Hematopoietic multipotent progenitor cell treated with erythropoietin and hydrocortisone succinate and interleukin-3 and kit ligand, for 4 days (in vitro differentiated cells): ENCODE data around the gene WDR73.
"Not testable (repeated sequence)": the region's sequence is repeated elsewhere in the genome, so short reads cannot be mapped to it uniquely, and the experiment has no call there.

ENCODE experiments used
- DNase-seq: peaks from one replicate; pipeline ENCODE4 v3.0.0-alpha.2; 2015

Gene WDR73

DNA sequence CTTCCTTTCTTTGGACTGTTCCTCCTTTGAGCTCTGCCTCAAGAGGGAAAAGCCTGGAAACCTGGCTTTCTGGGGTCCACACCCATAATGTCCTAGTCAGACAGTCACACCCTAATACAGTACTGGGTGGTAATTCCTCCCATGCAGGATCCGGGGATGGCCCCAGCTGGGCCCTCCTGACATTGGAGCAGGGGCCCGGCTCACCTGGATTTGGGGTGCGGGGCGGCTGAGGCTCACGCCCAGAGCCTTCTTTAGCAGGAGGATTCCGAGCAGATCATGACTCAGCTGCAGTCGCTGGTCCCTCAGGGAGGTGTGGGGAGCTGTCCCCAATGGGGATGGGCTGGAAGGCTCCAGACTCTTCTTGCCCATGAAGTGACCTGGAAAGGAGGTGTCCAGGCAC, 2.9 kb upstream of the WDR73 start:
- DNase-seq: no peak

DNA sequence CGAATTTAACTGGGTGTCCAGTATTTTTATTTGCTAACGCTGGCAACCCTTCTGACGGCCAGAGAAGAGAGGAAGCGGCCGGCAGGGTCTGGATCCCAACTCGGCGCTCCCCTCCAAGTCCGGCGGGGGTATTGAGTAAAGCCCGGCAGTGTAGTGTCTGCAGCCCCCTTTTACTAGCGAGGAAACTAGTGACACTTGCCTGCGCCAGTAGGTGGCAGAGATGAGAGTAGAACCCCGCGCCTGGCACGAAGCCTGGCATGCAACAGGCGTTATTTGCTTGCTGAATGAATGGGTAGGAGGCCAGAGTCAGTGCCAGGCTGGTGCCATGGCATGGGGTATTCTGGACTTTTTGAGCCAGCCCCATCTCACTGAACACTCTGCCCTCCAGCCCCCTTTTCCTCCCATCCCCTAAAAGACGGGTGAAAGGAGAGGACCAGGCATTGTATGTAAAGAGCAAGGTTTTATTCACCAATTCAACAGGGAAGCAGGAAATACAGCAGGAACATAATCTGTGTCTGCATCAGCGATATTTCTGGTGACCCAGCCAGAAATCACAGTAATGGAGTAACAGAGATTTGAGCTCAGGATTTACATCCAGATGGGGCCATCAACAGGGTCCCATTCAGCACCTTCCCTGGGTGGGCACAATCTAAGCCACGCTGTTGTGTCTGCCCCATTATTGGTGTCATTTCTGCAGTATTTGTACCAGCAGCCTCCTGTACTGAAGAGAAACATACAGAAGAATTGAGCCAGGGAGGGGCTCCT, 788 bp upstream of the WDR73 start:
- DNase-seq: peak; percentile 96

DNA sequence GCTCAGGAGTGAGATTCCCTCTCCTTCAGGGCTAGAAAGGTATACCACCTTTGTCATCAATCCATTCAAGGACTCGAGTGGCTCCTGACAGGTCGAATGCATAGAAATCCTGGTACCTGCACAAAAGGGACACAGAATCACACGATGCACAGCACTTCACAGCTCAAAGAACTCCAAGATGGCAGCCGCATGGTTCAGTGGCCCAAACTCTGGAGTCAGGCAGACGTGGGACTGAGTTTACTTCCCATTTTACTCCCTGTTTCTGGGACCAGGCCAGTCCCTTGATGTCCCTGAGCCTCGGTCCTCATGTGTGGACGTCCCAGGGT, 536 bp downstream of the WDR73 start:
- DNase-seq: no peak

DNA sequence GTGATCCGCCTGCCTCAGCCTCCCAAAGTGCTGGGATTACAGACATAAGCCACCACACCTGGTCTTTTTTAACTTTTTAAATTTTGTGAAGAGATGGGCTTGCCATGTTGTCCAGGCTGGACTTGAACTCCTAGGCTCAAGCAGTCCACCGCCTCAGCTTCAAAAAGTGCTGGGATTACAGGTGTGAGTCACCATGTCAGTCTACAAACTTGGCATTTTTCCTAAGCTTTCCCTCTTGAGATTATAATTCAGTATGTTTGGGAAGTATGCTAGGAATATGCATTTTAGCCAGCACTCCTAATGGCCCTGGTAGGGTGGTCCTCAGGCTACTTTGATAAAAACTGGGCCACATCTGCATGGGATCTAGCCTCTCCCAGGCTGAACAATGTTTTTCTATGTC, 4.4 kb downstream of the WDR73 start:
- no peak for DNase-seq

DNA sequence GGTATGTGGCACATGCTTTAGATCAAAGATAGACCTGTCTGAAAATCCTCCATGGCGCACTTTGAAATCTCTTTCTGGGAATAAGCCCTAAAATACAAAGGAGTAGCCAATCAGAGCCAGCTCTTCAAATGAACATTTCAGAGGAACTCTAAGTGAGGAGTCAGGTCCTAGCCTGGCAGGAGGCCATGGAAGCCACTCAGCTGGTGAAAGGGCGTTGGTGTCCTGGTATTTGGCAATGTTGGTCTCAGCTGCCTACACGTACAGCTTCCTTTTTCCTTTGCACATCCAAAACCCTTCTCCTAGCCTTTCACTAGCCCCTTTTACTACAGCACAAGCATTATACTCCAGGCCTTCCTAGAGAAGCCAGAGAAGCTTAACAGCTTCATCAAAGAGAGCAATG, 5.5 kb downstream of the WDR73 start:
- DNase-seq: peak; percentile 37

DNA sequence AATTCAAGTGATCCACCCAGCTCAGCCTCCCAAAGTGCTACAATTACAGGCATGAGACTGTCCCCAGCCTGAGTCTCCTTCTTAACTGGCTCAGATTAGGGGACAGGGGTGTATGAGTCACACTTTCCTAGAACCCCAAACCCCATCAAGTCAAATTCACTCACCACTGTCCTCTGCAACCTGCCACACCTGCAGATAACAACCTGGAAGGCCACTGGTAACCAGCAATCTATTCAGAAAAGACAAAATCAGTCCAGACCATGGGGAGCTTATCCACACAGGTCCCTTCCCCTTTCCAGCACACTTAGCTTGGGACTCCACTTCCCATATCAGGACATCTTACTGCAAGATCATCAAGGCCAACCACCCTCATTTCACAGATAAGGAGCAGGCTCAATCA, 6.4 kb downstream of the WDR73 start:
- DNase-seq: no peak

DNA sequence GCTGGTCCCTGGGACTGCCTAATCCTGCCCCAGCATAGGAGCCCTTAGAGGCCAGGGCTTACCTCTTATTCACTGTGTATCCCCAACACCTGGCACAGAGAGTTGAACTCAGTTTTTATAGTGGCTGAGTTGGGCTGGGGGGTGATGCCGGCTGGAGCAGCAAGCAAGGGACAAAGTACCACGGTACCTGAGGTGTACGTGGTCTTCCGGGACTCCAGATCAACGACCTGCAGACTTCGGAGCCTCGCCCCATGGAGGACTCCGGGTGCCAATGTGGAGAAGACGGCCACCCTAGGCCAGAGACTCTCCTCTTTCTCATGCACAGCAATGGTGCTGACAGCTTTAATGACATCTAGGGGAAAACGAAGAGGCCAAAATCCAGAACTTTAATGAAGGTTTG, 8.1 kb downstream of the WDR73 start:
- no peak for DNase-seq

DNA sequence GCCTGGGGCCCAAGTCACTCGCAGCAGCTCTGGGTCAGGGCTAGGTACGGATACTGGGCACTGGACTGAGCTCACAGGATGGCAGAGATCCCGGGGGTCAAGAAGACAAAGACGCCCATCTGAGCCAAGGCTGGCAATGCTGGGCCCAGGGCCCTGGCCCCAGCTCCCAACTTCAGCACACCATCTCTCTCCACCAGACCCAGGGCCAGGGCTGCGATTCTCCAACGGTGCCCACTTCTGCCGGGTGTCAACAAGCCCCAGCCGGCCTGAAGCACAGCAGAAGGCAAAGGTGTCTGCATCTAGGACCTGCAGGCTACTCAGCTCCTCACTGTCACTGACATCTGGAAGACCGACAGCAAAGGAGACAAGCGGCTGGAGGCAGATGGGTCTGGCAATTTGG, 8.6 kb downstream of the WDR73 start:
- no peak for DNase-seq

DNA sequence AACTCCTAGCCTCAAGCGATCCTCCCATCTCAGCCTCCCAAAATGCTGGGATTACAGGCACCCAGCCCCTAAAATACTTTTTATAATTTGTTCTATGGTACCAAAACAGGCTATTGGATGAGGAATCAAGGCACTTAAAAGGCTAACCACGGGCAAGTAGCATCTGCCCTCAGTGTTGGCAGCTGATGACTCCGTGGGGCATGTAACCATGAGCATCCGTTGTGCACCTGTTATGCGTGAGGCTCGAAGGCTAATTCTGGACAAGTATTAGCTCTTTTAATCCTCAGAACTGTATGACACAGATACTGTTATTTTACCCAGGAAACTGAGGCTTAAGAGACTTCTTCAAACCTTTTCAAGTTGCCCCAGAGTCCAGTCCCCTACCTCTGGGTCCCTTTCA, 10.2 kb downstream of the WDR73 start:
- DNase-seq: no peak

DNA sequence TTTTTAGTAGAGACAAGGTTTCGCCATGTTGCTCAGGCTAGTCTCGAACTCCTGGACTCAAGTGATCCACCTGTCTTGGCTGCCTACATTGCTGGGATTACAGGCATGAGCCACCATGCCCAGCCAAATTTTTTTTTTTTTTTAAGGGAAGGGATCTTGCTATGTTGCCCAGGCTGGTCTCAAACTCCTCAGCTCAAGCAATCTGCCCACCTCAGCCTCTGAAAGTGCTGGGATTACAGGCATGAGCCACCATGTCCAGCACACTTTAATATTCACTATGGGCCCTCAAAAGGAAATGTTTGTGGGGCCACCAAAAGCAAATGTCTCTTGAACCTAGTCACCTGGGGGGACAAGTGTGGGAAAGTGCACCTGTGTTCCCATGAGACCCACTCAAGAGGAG, 11.4 kb downstream of the WDR73 start:
- DNase-seq: not testable (repeated sequence)

DNA sequence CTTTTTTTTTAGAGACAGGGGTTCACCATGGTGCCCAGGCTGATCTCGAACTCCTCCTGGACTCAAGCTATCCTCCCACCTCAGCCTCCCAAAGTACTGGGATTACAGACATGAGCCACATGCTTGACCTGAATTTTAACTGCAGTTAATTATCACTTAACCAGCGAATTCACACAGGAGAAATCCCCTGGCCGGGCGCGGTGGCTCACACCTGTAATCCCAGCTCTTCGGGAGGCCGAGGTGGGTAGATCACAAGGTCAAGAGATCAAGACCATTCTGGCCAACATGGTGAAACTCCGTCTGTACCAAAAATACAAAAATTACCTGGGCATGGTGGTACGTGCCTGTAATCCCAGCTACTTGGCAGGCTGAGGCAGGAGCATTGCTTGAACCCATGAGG, 12.2 kb downstream of the WDR73 start:
- not testable (repeated sequence) for DNase-seq

DNA sequence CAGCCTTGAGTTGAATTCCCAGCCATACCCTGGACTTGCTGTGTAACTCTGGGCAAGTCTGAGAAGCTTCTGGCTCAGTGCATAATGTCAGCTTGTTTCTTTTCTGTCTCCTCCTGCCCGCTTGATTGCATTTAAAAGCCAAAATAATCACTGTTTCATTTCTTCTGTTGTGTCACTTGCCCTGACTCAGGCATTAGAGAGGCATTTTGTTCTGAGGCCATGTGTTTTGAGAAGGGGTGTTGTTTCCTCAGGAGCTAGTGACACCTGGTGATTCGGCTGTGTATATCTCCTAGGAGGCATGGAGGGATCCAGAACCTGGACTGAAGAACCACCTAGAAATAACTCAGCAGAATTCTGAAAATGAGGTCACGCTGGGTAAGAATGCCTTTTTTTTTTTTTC, 16.0 kb downstream of the WDR73 start:
- peak; percentile 58 for DNase-seq

DNA sequence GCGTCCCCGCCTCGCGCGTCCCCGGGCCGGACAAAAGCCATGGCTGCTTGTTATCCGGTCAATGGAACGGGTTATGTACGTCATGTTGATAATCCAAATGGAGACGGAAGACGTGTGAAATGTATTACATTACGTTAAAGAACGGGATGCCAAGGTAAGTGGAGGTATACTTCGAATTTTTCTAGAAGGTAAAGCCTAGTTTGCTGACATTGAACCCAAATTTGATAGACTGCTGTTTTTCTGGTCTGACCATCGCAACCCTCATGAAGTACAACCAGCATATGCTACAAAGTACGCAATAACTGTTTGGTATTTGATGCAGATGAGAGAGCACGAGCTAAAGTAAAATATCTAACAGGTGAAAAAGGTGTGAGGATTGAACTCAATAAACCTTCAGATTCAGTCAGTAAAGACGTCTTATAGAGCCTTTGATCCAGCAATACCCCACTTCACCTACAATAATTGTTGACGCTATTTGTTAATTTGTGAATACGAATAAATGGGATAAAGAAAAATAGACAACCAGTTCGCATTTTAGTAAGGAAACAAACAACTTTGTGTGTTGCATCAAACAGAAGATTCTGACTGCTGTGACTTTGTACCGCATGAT, 19.8 kb downstream of the WDR73 start:
- DNase-seq: no peak

DNA sequence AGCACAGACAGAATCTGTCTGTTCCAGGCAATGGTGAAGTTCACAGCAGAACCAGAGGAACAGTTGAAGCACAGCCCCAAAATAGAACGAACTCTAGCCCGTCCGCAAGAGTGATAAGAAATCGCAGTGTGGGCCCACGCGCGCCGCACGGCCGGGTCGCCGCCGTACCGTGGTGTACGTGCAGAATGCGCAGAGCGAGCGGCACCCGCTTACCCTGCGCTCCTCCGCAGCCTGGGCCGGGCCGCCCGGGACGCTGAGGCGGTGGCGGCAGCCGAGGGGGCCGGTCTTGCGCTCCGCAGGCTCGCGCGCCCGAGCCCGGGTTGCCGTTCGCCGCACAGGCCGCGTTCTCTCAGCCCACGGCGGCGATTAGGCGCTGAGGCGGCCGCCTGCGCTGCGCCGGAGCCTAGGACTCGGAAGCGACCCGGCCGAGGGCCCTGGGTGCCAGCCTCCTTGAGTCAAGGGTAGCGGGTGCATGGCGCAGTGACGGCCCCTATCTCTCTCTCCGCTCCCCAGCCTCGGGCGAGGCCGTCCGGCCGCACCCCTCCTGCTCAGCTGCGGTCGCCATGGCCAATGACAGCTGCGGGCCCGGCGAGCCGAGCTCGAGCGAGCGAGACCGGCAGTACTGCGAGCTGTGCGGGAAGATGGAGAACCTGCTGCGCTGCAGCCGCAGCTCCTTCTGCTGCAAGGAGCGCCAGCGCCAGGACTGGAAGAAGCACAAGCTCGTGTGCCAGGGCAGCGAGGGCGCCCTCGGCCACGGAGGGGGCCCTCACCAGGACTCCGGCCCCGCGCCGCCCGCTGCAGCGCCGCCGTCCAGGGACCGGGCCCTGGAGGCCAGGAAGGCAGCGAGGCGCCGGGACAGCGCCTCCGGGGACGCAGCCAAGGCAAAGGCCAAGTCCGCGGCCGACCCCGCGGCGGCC, 20.5 kb downstream of the WDR73 start:
- peak; percentile 90 for DNase-seq

DNA sequence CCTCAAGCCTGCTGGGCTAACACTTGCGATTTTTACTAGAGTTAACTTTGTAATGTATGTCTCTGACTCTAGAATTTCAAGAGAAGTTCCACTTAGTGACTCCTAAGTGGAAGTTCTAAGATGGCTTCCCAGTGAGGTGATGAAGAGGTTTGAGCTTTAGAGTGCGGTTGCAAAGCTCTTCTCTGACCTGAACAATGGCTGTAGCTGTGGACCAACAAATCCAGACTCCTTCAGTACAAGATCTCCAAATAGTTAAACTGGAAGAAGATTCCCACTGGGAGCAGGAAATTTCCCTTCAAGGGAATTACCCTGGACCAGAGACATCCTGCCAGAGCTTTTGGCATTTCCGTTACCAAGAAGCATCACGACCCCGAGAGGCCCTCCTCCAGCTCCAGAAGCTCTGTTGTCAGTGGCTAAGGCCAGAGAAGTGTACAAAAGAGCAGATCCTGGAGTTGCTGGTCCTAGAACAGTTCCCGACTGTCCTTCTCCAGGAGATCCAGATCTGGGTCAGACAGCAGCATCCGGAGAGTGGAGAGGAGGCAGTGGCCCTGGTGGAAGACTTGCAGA, 22.3 kb downstream of the WDR73 start:
- no peak for DNase-seq

DNA sequence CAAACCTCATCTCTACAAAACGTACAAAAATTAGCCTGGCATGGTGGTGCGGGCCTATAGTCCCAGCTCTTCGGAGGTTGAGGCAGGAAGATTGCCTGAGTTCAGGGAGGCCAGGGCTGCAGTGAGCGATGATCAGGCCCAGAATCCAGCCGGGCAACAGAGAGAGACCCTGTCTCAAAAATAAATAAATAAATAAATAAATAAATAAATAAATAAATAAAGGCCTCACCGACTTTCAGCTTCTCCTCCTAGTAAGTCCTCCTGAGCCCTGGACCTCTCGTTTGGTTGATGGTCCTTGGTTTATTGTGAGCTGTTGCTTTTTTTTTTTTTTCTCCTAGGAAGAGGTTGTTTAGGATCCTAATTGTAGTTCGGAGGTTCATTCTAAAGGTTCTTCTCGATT, 25.1 kb downstream of the WDR73 start:
- DNase-seq: no peak

DNA sequence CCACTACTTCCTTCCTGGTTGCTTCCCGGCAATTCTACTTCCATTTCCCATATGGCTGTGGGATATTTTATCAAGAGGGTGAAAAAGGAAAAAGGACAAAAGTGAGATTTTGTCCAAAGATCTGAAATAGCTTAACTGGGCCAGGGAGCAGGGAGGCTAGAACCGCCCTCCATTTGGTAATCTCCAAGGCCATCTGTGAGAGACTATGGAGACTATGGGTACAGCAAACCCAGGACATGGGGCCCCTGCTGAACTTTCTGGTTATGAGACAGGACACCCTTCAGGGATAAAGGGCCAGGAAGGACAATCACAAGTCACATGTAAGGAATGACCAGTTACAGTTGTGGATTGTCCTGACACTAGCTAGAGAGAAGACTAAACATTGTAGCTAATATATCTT, 29.0 kb downstream of the WDR73 start:
- DNase-seq: peak; percentile 29

DNA sequence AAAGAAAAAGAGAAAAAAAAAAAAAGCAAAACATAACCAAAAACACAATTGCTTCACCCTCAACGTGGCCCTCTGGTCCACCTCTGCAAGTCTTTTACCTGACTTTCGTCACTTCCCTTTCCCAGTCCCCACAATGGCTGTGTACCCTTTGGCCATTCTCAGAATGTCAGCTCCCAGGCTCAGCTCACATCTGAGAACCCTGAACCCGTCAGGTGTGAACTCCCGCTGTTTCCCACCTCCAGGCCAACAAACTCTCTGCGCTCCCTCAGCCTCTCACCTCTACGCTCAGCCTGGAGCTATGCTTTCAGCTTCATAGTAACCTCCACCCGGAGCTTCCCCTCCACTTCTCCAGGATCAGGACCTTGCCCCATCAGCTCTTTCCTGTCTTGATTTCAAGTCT, 29.7 kb downstream of the WDR73 start:
- no peak for DNase-seq

DNA sequence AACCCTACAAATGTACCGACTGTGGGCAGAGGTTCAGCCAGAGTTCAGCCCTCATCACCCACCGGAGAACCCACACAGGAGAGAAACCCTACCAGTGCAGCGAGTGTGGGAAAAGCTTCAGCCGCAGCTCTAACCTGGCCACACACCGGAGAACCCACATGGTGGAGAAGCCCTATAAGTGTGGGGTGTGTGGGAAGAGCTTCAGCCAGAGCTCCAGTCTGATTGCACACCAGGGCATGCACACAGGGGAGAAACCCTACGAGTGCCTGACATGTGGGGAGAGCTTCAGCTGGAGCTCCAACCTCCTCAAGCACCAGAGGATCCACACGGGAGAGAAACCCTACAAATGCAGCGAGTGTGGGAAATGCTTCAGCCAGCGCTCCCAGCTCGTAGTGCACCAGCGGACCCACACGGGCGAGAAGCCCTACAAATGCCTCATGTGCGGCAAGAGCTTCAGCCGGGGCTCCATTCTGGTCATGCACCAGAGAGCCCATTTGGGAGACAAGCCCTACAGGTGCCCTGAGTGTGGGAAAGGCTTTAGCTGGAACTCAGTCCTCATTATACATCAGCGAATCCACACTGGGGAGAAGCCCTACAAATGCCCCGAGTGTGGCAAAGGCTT, 32.6 kb downstream of the WDR73 start:
- no peak for DNase-seq

DNA sequence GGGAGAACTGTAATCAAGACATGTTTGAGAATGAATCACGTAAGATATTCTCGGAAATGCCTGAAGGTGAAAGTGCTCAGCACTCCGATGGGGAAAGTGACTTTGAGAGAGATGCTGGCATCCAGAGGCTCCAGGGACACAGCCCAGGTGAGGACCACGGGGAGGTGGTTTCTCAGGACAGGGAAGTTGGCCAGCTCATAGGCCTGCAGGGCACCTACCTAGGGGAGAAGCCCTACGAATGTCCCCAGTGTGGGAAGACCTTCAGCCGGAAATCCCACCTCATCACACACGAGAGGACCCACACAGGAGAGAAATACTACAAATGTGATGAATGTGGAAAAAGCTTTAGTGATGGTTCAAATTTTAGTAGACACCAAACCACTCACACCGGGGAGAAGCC, 33.5 kb downstream of the WDR73 start:
- DNase-seq: no peak

DNA sequence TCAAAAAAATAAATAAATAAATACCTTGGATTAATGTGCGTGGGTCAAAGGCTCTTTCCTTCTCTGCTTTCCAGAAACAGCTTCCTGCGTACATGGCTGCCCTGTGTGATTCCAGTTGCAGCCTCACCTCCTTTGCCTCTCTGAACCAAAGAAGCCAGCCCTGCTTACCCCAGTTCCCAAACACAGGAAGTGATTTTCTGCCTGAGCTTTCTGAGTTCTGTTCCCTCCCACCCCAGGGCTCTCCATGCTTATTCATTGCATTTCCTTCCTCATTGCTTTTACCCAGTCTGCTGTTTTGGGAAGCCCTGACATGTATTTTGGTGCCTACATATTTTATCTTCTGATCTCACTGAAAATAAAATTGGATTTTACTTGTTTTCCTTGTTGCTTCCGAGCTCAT, 37.8 kb downstream of the WDR73 start:
- peak; percentile 47 for DNase-seq

DNA sequence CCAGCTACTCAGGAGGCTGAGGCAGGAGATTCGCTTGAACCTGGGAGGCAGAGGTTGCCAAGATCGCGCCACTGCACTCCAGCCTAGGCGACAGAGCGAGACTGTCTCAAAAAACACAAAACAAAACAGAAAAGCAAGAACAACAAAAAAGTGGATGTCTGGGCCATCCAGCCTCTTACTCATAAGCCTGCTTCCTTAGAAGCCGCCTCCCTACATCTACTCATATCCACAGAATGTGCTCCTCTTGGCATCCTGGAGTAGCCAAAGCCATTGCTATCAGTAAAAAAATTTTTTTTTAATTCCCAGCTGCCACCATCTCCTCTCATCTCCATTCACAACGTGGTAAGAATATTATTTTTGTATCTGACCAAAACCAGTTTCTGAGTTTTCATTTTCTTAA, 42.5 kb downstream of the WDR73 start:
- DNase-seq: no peak

DNA sequence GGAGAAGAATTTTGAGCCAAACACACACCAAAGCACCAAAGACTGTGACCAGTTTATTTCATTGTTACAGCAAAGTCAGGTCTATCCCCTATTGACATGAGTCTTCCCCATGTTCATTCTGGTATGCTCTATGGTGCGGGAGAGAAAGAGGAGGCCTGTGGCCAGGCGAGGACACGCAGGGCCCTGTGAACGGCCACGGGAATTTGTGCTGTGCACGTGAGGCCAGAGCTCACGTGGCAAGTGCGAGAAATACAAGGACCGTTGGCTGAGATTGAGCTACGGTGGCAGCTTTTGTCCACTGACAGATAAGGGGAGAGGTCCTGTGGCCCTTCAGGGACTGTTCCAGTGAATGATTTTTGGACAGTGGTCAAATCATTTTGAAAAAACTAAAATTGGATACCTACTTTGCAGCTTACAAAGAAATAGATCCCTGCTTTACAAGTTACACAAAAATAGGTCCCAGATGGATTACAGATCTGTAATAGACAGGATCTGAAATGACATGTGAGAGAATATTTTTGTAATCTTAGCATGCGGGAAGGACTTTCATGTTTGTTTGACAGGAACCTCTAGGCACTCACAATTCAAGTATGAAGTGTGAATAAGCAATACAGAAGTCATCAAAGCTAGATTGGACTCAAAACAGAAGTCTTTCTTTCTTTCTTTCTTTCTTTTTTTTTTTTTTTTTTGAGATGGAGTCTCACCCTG, 44.1 kb downstream of the WDR73 start:
- no peak for DNase-seq
